GM19468 (cell line): ENCODE measurements around the gene HOXA7.

Experiments used
- ATAC-seq: cut with Tn5 transposase; IDR thresholded peaks from one replicate; pipeline ENCODE4 v1.9.1; 2021; ENCODE audit warnings: mild to moderate bottlenecking, moderate library complexity, moderate number of reproducible peaks; ENCODE audit not compliant: unreplicated experiment; ENCODE audit errors: extremely low read depth

HOXA7 gene

GRCh38 chr7:27172315-27172774 is 15.9 kb upstream of the HOXA7 start:
- ATAC-seq, result no peak

- no peak for ATAC-seq
These were observed 15.3 kb upstream of the HOXA7 start for GRCh38 chr7:27171637-27172314.

GRCh38 chr7:27171325-27171636 is 14.8 kb upstream of the HOXA7 start:
- ATAC-seq, result no peak

GRCh38 chr7:27170426-27171324 is 14.2 kb upstream of the HOXA7 start:
- no peak for ATAC-seq

GRCh38 chr7:27169658-27170425 is 13.4 kb upstream of the HOXA7 start:
- no peak for ATAC-seq

- no peak for ATAC-seq
These were observed 11.9 kb upstream of the HOXA7 start for GRCh38 chr7:27168265-27168947.

- no peak for ATAC-seq
These were observed 11.4 kb upstream of the HOXA7 start for GRCh38 chr7:27167916-27168264.

- ATAC-seq, result no peak
These were observed 10.3 kb upstream of the HOXA7 start for GRCh38 chr7:27166531-27167505.

- no peak for ATAC-seq
These were observed 9.6 kb upstream of the HOXA7 start for GRCh38 chr7:27165996-27166530.

- no peak for ATAC-seq
These were observed 8.9 kb upstream of the HOXA7 start, which contains the start of gene HOXA9 for GRCh38 chr7:27165089-27165995. HOXA9 (minus strand) TSS chr7:27165537; CDS start chr7:27165457, 80 bp downstream.

- ATAC-seq, result no peak
These were observed 8.1 kb upstream of the HOXA7 start for GRCh38 chr7:27164367-27165088.

GRCh38 chr7:27164045-27164366 is 7.5 kb upstream of the HOXA7 start:
- ATAC-seq, result no peak

GRCh38 chr7:27163288-27164044 is 7.0 kb upstream of the HOXA7 start:
- no peak for ATAC-seq

GRCh38 chr7:27162561-27163287 is 6.2 kb upstream of the HOXA7 start:
- no peak for ATAC-seq

GRCh38 chr7:27161721-27162560 is 5.5 kb upstream of the HOXA7 start:
- ATAC-seq, result no peak
